GM18508 (cell line): ENCODE data around the gene ZNF493.

Experiments used
- ATAC-seq: cut with Tn5 transposase; IDR thresholded peaks from one replicate; pipeline ENCODE4 v1.9.1; 2021; ENCODE audit warnings: moderate number of reproducible peaks; ENCODE audit not compliant: insufficient read depth, unreplicated experiment

The ZNF493 gene

DNA sequence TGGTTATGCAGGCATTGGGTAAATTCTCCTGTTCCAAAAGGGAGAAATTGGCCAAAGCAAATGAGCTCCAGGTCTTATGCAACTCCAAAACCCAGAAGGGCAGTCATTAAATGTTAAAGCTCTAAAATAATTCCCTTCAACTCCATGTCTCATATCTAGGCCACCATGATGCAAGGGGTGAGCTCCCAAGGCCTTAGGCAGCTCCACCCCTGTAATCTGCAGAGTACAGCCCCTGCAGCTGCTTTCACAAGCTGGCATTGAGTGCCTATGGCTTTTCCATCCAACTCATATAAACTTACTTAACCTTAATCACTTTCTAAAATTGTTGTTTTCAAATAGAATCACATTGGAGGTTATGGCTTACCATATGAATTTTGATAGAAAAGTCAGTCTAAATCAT lies 63.8 kb downstream of the ZNF493 start:
- no peak for ATAC-seq

DNA sequence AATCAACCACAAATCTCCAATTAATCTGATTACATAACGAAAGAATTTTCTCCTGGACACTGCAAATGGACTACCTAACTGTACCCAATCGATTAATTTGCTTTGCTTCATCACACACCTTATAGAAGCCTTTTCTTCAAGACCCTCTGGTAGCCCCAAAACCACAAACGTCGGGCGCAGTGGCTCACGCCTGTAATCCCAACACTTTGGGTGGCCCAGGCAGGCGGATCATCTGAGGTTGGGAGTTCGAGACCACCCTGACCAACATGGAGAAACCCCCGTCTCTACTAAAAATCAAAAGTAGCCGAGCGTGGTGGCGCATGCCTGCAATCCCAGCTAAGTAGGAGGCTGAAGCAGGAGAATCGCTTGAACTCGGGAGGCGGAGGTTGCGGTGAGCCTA lies 65.6 kb downstream of the ZNF493 start:
- no peak for ATAC-seq

DNA sequence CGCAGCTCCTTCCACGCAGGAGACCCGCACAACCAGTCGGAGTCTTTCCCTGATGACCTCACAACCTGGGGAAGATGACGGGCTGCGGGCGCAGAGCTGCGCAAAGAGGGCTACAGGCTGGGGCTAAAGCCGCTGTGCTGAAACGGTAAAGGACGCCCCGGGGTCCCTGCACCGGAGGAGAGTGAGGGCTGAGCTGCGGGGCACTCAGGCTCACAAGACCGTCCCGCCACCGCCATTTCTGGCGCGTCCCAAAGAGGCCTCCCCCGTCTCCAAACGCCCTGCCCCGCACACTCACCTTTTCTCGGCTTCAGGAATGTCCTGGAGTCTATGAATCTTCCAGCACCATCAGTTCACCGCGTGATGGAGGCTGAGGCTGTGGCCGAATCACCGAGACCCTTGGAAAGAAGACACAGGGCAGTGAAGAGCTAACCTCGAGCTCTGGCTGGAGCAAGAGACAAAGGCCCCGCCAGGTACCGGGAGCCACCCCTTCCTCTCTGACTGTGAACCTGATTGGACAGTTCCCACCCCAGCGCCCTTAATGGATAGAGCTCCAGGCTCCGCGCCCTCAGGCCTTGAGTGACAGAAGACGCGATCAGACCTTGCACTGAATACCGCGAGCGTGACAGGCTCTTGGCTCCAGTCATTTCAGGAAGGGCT lies 66.6 kb downstream of the ZNF493 start:
- no peak for ATAC-seq

DNA sequence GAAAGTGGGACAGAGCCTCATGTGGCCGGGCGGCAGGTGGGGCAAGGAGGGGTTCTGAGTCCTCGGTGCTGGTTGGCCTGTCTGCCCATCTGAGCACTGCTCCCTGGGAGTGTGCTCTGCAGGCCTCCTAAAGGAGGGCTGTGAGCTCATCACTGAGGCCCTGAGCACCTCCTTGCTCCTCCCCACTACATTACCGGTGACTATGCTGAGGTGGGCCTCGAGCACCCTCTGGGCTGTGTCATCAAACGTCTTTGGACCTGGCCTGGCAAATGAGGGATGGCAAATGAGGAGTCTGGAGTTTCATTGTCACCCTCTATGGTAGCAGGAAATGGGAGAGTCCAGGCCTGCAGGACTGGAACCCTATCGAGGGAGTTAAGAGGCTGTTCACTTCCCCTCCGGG lies 69.7 kb downstream of the ZNF493 start:
- ATAC-seq: no peak

DNA sequence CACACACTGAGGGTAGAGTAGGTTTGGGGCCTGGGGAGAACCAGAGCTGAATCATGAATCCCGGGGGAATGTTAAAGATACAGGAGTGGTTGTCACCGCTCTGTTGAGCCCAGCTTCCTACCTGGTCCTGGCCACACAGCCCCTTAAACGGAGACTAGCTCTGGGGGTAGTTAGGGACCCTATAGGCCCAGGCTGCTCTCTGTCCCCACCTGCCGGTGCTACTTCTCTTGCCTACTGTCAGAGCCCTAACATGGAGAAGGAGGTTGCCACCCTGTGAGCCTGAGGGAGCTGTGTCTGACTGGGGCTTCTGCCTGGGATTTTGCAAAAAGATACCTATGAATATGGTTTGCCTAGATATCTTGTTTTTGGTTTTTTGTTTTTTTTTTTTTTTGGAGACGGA lies 71.9 kb downstream of the ZNF493 start:
- no peak for ATAC-seq

DNA sequence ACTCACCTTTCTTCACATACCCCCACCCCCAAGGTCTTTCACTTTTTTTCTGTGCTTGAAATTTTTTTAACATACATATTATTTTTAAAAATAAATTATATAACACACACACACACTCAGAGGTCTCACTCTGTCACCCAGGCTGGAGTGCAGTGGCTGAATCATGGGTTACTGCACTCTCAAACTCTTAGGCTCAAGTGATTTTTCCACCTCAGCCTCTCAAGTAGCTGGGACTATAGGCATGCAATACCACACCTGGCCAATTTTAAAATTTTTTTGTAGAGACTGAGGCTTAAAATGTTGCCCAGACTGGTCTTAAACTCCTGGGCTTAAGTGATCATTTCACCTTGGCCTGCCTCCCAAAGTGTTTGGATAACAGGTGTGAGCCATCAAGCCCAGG lies 75.6 kb downstream of the ZNF493 start:
- ATAC-seq: no peak

DNA sequence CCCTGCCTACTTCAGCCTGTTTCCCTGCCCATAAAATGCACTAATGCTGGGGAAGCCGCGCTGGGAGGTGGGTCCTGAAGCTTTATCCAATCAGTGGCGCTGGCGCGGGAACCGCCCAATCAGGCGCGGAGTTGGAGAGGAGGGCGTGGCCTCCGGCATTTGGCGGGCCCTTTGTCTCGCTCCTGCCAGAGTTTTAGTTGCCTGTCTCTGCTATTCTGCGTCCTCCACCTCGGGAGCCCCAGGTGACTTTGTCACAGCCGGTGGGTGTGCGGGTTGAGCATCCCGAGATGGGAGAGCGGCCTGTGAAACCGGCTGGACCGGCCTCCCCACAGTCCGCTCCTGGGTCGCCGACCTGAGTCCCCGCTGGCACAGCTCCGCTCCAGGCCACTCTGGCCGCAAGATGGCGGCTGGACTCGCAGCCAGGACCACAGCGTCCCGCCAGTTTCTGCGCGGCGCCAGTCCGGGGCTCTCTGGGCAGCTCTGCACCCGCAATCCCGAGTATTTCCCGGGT lies 77.8 kb downstream of the ZNF493 start:
- ATAC-seq: no peak
